Subcutaneous adipose tissue (tissue), 4 donors: ENCODE data around the gene SSH2. TPM values are rescaled to one million over a fixed set of nuclear protein-coding genes. Genes with fewer than 3 reads are reported as not detected.

Experiments
- CTCF ChIP-seq: fragments of 450-650 bp; IDR thresholded peaks from one replicate; pipeline ENCODE4 v1.5.1; 2016; ENCODE audit warnings: low read depth, mild to moderate bottlenecking, control low read depth, antibody characterized with exemption, moderate library complexity
- total RNA-seq, 4 donors: library from RNA; depleted of rRNA; stranded (reverse); fragments of >200 nt; gene quantifications; one replicate each; pipeline ENCODE4 v1.1.0, GENCODE V29; 2016

SSH2 gene
- total RNA-seq, 4 donors from 2014 or later: 51.8 to 70.6 (median 61.4) TPM

- no peak for TF ChIP-seq CTCF
Observed at GRCh38 chr17:29763273-29763672, 166.8 kb downstream of the SSH2 start.

GRCh38 chr17:29761040-29761761, 168.8 kb downstream of the SSH2 start:
- no peak for TF ChIP-seq CTCF

GRCh38 chr17:29760279-29761039, 169.6 kb downstream of the SSH2 start:
- no peak for TF ChIP-seq CTCF

GRCh38 chr17:29758255-29758654, 171.8 kb downstream of the SSH2 start:
- no peak for TF ChIP-seq CTCF

GRCh38 chr17:29757788-29758187, 172.2 kb downstream of the SSH2 start:
- TF ChIP-seq CTCF: no peak

GRCh38 chr17:29753845-29754439, 176.1 kb downstream of the SSH2 start:
- TF ChIP-seq CTCF: no peak
